ENCODE measurements around the gene PFN1. TPM values are rescaled to one million over a fixed set of nuclear protein-coding genes. Genes with fewer than 3 reads are reported as not detected.

The PFN1 gene
- total RNA-seq, 1 donor from 2014 or later, result 1,346 TPM

DNA sequence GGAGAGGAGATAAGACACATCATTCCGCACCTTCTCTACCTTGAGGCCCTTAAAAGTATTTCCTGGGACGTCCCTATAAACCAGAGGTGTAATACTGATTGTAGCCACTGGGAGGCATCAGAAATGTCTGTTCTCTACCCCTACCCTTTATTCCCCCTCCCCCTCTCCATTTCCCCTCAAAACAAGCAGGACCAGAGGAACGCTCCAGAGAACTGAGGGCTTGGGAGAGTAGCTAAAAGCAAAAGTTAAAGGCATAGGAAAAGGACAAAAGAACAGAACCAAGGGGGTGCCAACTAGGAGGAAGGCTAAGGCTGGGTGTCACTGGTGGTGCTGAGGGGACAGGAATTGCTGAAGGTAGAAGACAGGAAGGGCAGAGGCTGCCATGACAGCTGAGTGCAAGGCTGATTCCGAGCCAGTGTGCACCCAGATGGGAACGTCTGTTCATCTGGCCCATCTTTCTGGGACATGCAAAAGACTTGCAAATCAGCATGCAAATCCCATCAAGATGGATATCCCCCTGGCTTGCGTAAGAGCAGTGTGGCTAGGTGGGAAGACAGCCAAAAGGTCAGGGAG lies 32.4 kb upstream of the PFN1 start:
- Mint-ChIP-seq H3K27ac (ENCODE audit: unreplicated experiment) (no peak overlapping the region), H3K4me3 (ENCODE audit: unreplicated experiment) (no peak overlapping the region), H3K4me1 (ENCODE audit: low read depth, unreplicated experiment) (peaks cover 6% of the 10 kb centered on the region), H3K9me3 (ENCODE audit: unreplicated experiment) (no peaks in the 10 kb centered on the region), H3K27me3 (ENCODE audit: low read depth, unreplicated experiment) (no peaks in the 10 kb centered on the region), H3K36me3 (ENCODE audit: low read depth, unreplicated experiment) (peaks cover 36% of the 10 kb centered on the region)
- H3K9me3 ChIP-seq (ENCODE audit: insufficient read depth, low read depth, low read length), result no peaks in the 10 kb centered on the region
- no peak overlapping the region for H3K9ac ChIP-seq (ENCODE audit: low read length)
- no peak overlapping the region for H3K4me2 ChIP-seq (ENCODE audit: low read length)
- FAIRE-seq (no peak), DNase-seq (ENCODE audit: low read depth) (peak; percentile 14)
- H3K4me3 ChIP-seq (ENCODE audit: insufficient read depth, low read depth, low read length), result no peak overlapping the region
- peaks cover 2% of the 10 kb centered on the region for H3K4me1 ChIP-seq (ENCODE audit: insufficient read depth, low read length)
- peak; percentile 58 for TF ChIP-seq CTCF (IDR thresholded peaks at IDR 0.05; ENCODE audit: insufficient read depth, low read depth, low read length)
- TF ChIP-seq EZH2 (IDR thresholded peaks at IDR 0.05; ENCODE audit: insufficient read depth, low read length), result no peak
- H3K79me2 ChIP-seq (ENCODE audit: insufficient read depth, low read length), result no peaks in the 10 kb centered on the region
- no peak overlapping the region for H2AFZ ChIP-seq (ENCODE audit: low read depth, low read length)
- no peaks in the 10 kb centered on the region for H3K27me3 ChIP-seq (ENCODE audit: insufficient read depth, low read length)
- H3K36me3 ChIP-seq (ENCODE audit: insufficient read depth, low read length), result peaks cover 13% of the 10 kb centered on the region
- peaks cover 25% of the 10 kb centered on the region for H4K20me1 ChIP-seq (ENCODE audit: insufficient read depth, low read length)
- no peak overlapping the region for H3K27ac ChIP-seq (ENCODE audit: low read depth, low read length)

DNA sequence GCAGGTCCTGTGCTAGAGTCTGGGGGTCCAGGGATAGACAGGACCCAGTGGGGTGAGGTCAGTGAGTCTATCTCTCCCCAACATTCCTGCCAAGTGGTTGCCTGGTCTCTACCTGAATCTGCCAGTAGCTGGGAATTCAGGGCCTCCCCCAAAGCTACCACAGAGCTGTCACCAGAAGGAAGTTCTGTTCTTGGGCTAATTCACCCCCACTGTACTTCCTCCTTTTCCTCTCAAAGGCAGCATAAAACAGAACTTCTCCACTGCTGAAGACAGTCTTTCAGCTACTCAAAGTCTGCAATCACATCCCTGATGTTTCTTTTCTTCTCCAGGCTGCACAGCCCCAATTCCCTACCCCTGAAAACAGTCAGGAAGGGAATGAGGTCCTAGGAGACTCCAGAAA lies 30.4 kb upstream of the PFN1 start:
- DNase-seq (ENCODE audit: low read depth) (no peak), FAIRE-seq (no peak)
- Histone ChIP-seq H3K4me1 (ENCODE audit: insufficient read depth, low read length) (peaks cover 2% of the 10 kb centered on the region), H3K4me2 (ENCODE audit: low read length) (no peak overlapping the region), H4K20me1 (ENCODE audit: insufficient read depth, low read length) (peaks cover 39% of the 10 kb centered on the region), H3K79me2 (ENCODE audit: insufficient read depth, low read length) (no peaks in the 10 kb centered on the region), H3K4me3 (ENCODE audit: insufficient read depth, low read depth, low read length) (no peak overlapping the region), H3K36me3 (ENCODE audit: insufficient read depth, low read length) (peaks cover 13% of the 10 kb centered on the region), H3K9me3 (ENCODE audit: insufficient read depth, low read depth, low read length) (no peaks in the 10 kb centered on the region), H3K27ac (ENCODE audit: low read depth, low read length) (no peak overlapping the region), H2AFZ (ENCODE audit: low read depth, low read length) (no peak overlapping the region), H3K27me3 (ENCODE audit: insufficient read depth, low read length) (no peaks in the 10 kb centered on the region), H3K9ac (ENCODE audit: low read length) (no peak overlapping the region)
- Mint-ChIP-seq H3K4me1 (ENCODE audit: low read depth, unreplicated experiment) (peaks cover 3% of the 10 kb centered on the region), H3K4me3 (ENCODE audit: unreplicated experiment) (no peak overlapping the region), H3K27ac (ENCODE audit: unreplicated experiment) (no peak overlapping the region), H3K36me3 (ENCODE audit: low read depth, unreplicated experiment) (peaks cover 46% of the 10 kb centered on the region), H3K27me3 (ENCODE audit: low read depth, unreplicated experiment) (no peaks in the 10 kb centered on the region), H3K9me3 (ENCODE audit: unreplicated experiment) (no peaks in the 10 kb centered on the region)
- no peak for TF ChIP-seq CTCF (IDR thresholded peaks at IDR 0.05; ENCODE audit: insufficient read depth, low read depth, low read length)

- H3K36me3 Mint-ChIP-seq (ENCODE audit: low read depth, unreplicated experiment), result peaks cover 38% of the 10 kb centered on the region
- Histone ChIP-seq H3K9ac (ENCODE audit: low read length) (no peak overlapping the region), H3K27ac (ENCODE audit: low read depth, low read length) (no peak overlapping the region), H3K36me3 (ENCODE audit: insufficient read depth, low read length) (peaks cover 17% of the 10 kb centered on the region), H3K27me3 (ENCODE audit: insufficient read depth, low read length) (no peaks in the 10 kb centered on the region), H3K4me2 (ENCODE audit: low read length) (no peak overlapping the region), H3K9me3 (ENCODE audit: insufficient read depth, low read depth, low read length) (no peaks in the 10 kb centered on the region), H2AFZ (ENCODE audit: low read depth, low read length) (no peak overlapping the region), H3K4me1 (ENCODE audit: insufficient read depth, low read length) (peaks cover 12% of the 10 kb centered on the region), H3K4me3 (ENCODE audit: insufficient read depth, low read depth, low read length) (no peak overlapping the region), H4K20me1 (ENCODE audit: insufficient read depth, low read length) (peaks cover 49% of the 10 kb centered on the region), H3K79me2 (ENCODE audit: insufficient read depth, low read length) (peaks cover 29% of the 10 kb centered on the region)
- peak overlapping the region; percentile 72 for H3K27ac Mint-ChIP-seq (ENCODE audit: unreplicated experiment)
- H3K9me3 Mint-ChIP-seq (ENCODE audit: unreplicated experiment), result no peaks in the 10 kb centered on the region
- FAIRE-seq (no peak), DNase-seq (ENCODE audit: low read depth) (no peak)
- peaks cover 19% of the 10 kb centered on the region for H3K4me1 Mint-ChIP-seq (ENCODE audit: low read depth, unreplicated experiment)
- no peaks in the 10 kb centered on the region for H3K27me3 Mint-ChIP-seq (ENCODE audit: low read depth, unreplicated experiment)
- TF ChIP-seq EZH2 (IDR thresholded peaks at IDR 0.05; ENCODE audit: insufficient read depth, low read length), result no peak
- no peak for TF ChIP-seq CTCF (IDR thresholded peaks at IDR 0.05; ENCODE audit: insufficient read depth, low read depth, low read length)
- no peak overlapping the region for H3K4me3 Mint-ChIP-seq (ENCODE audit: unreplicated experiment)
Observed at GRCh38 chr17:4974115-4974670, 25.9 kb upstream of the PFN1 start.
